Measurements from ENCODE around the gene GSTM4.

Gene GSTM4

GRCh38 chr1:109644670-109645069 lies 11.2 kb upstream of the GSTM4 start:
- Histone ChIP-seq H3K36me3 (ENCODE audit: insufficient read depth, low read length) (no peaks in the 10 kb centered on the region), H3K27ac (ENCODE audit: low read length) (no peak overlapping the region), H3K9ac (ENCODE audit: low read depth, low read length) (no peak overlapping the region), H3K9me3 (ENCODE audit: insufficient read depth, low read length, severe bottlenecking) (no peaks in the 10 kb centered on the region), H3K4me2 (ENCODE audit: insufficient read depth, low read length) (no peak overlapping the region), H2AFZ (ENCODE audit: low read depth, low read length) (no peak overlapping the region), H4K20me1 (ENCODE audit: insufficient read depth, low read length) (no peaks in the 10 kb centered on the region), H3K79me2 (ENCODE audit: insufficient read depth, low read length) (no peaks in the 10 kb centered on the region), H3K4me3 (ENCODE audit: low read depth in 1 of 2, low read length in 2 of 2) (no peak overlapping the region), H3K27me3 (ENCODE audit: insufficient read depth, low read length, poor library complexity) (no peaks in the 10 kb centered on the region), H3K4me1 (ENCODE audit: insufficient read depth, low read length) (peaks cover 2% of the 10 kb centered on the region)
- no peak for ATAC-seq (ENCODE audit: insufficient read depth, low read depth)
- DNase-seq, result no peak
- no peak for TF ChIP-seq CTCF (IDR thresholded peaks at IDR 0.05; ENCODE audit: borderline replicate concordance, extremely low read depth, low read length, poor library complexity, severe bottlenecking)

DNA sequence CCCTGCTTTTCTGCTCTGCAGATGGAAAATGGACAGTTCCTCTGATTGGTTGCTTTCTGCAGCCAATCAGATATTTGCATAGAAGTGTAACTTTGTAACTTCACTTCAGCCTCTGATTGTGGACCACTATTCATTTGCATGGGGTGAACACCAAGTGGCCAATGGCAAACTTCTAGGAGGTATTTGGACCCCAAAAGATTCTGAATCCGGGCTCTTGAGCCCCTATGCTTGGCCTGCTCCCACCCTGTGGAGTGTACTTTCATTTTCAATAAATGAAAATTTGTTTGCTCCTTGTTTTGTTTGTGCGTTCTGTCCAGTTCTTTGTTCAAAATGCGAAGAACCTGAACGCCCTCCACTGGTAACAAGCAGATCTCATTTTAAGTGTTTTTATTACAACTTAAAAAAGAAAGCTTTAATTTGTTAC lies 6.4 kb upstream of the GSTM4 start:
- Histone ChIP-seq H3K9me3 (ENCODE audit: insufficient read depth, low read length, severe bottlenecking) (no peaks in the 10 kb centered on the region), H3K4me1 (ENCODE audit: insufficient read depth, low read length) (no peaks in the 10 kb centered on the region), H3K4me2 (ENCODE audit: insufficient read depth, low read length) (no peak overlapping the region), H3K27ac (ENCODE audit: low read length) (no peak overlapping the region), H3K36me3 (ENCODE audit: insufficient read depth, low read length) (no peaks in the 10 kb centered on the region), H3K4me3 (ENCODE audit: low read depth in 1 of 2, low read length in 2 of 2) (no peak overlapping the region), H2AFZ (ENCODE audit: low read depth, low read length) (no peak overlapping the region), H3K79me2 (ENCODE audit: insufficient read depth, low read length) (no peaks in the 10 kb centered on the region), H3K27me3 (ENCODE audit: insufficient read depth, low read length, poor library complexity) (peaks cover 2% of the 10 kb centered on the region), H3K9ac (ENCODE audit: low read depth, low read length) (no peak overlapping the region), H4K20me1 (ENCODE audit: insufficient read depth, low read length) (no peaks in the 10 kb centered on the region)
- no peak for TF ChIP-seq CTCF (IDR thresholded peaks at IDR 0.05; ENCODE audit: borderline replicate concordance, extremely low read depth, low read length, poor library complexity, severe bottlenecking)
- no peak for TF ChIP-seq EZH2 (IDR thresholded peaks at IDR 0.05; ENCODE audit: borderline replicate concordance, low read depth, low read length, severe bottlenecking)
- no peak for DNase-seq
- ATAC-seq (ENCODE audit: insufficient read depth, low read depth), result no peak

- no peak overlapping the region for H3K27ac ChIP-seq (ENCODE audit: low read length)
These were observed 5.3 kb upstream of the GSTM4 start for GRCh38 chr1:109650609-109651008.

More at GRCh38 chr1:109650609-109651008, 5.3 kb upstream of the GSTM4 start:
- Histone ChIP-seq H3K9ac (ENCODE audit: low read depth, low read length) (no peak overlapping the region), H3K9me3 (ENCODE audit: insufficient read depth, low read length, severe bottlenecking) (no peaks in the 10 kb centered on the region), H3K27me3 (ENCODE audit: insufficient read depth, low read length, poor library complexity) (peaks cover 2% of the 10 kb centered on the region), H3K36me3 (ENCODE audit: insufficient read depth, low read length) (no peaks in the 10 kb centered on the region), H3K4me3 (ENCODE audit: low read depth in 1 of 2, low read length in 2 of 2) (no peak overlapping the region), H3K4me2 (ENCODE audit: insufficient read depth, low read length) (no peak overlapping the region), H3K79me2 (ENCODE audit: insufficient read depth, low read length) (no peaks in the 10 kb centered on the region), H2AFZ (ENCODE audit: low read depth, low read length) (no peak overlapping the region), H3K4me1 (ENCODE audit: insufficient read depth, low read length) (no peaks in the 10 kb centered on the region), H4K20me1 (ENCODE audit: insufficient read depth, low read length) (no peaks in the 10 kb centered on the region)
- TF ChIP-seq CTCF (IDR thresholded peaks at IDR 0.05; ENCODE audit: borderline replicate concordance, extremely low read depth, low read length, poor library complexity, severe bottlenecking) (no peak), EZH2 (IDR thresholded peaks at IDR 0.05; ENCODE audit: borderline replicate concordance, low read depth, low read length, severe bottlenecking) (no peak)
- no peak for ATAC-seq (ENCODE audit: insufficient read depth, low read depth)
- DNase-seq, result no peak

Data from DND-41 (cell line).